GM06990 (cell line): ENCODE measurements around the gene IGHMBP2.

Experiments used
- DNase-seq: peaks from one replicate; pipeline ENCODE4 v3.0.0-alpha.2; 2011; ENCODE audit not compliant: insufficient read length; ENCODE audit errors: extremely low read depth
- H3K27me3 ChIP-seq: replicated peaks from 2 replicates; pipeline ENCODE4 v1.6.0; 2011; ENCODE audit warnings: low read length; ENCODE audit not compliant: control insufficient read depth, insufficient read depth
- H3K36me3 ChIP-seq: 2 replicates; pipeline ENCODE4 v1.5.1; 2011; ENCODE audit warnings: low read length; ENCODE audit not compliant: control insufficient read depth, insufficient read depth
- H3K4me3 ChIP-seq: replicated peaks from 2 replicates; pipeline ENCODE4 v1.5.1; 2011; ENCODE audit warnings: low read depth, mild to moderate bottlenecking, control low read depth, low read length
- CTCF ChIP-seq: IDR thresholded peaks from 2 replicates; pipeline ENCODE4 v1.5.1; 2011; ENCODE audit warnings: low read length, control low read depth, mild to moderate bottlenecking, inconsistent platforms; ENCODE audit not compliant: insufficient read depth, poor library complexity, severe bottlenecking

Gene IGHMBP2

GRCh38 chr11:68959465-68960293, 56.0 kb downstream of the IGHMBP2 start:
- TF ChIP-seq CTCF = no peak
- no peak for DNase-seq

GRCh38 chr11:68960294-68961071, 56.8 kb downstream of the IGHMBP2 start:
- no peak for DNase-seq
- TF ChIP-seq CTCF = no peak
- Histone ChIP-seq H3K4me3 (no peak overlapping the region), H3K27me3 (no peaks in the 10 kb centered on the region; the same call in 1 of the 2 replicates), H3K36me3 (no peaks in the 10 kb centered on the region)

More at GRCh38 chr11:68959465-68960293, 56.0 kb downstream of the IGHMBP2 start:
- H3K36me3 ChIP-seq = no peaks in the 10 kb centered on the region
- H3K27me3 ChIP-seq = no peaks in the 10 kb centered on the region; the same call in 1 of the 2 replicates
- H3K4me3 ChIP-seq = no peak overlapping the region

DNA sequence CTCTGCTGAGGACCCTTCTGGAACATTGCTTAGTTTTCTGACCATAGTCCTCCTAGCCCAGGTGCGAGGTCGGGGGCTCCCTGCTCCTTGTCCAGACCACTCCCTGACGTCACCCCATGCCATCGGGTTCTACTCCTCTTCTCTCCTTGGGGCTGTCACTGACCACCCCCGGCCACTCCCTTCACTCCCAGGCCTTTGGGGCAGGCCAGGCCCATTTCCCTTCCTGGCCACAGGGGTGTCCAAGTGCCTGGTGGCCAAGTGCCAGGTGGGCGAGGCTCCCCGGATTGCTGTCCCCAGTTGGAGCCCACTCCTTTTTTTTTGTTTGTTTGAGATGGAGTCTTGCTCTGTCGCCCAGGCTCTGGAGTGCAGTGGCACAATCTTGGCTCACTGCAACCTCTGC, 57.6 kb downstream of the IGHMBP2 start:
- DNase-seq = no peak
- no peaks in the 10 kb centered on the region; the same call in 1 of the 2 replicates for H3K27me3 ChIP-seq
- no peaks in the 10 kb centered on the region for H3K36me3 ChIP-seq
- TF ChIP-seq CTCF = no peak
- H3K4me3 ChIP-seq = no peak overlapping the region

GRCh38 chr11:68962527-68963250, 59.0 kb downstream of the IGHMBP2 start:
- Histone ChIP-seq H3K4me3 (no peak overlapping the region), H3K36me3 (no peaks in the 10 kb centered on the region), H3K27me3 (no peaks in the 10 kb centered on the region; the same call in 1 of the 2 replicates)
- DNase-seq = no peak
- no peak for TF ChIP-seq CTCF

GRCh38 chr11:68963779-68964178, 60.1 kb downstream of the IGHMBP2 start:
- no peaks in the 10 kb centered on the region; the same call in 1 of the 2 replicates for H3K27me3 ChIP-seq
- no peak overlapping the region for H3K4me3 ChIP-seq
- no peak for DNase-seq
- no peaks in the 10 kb centered on the region for H3K36me3 ChIP-seq
- no peak for TF ChIP-seq CTCF
